ENCODE results near the gene EIF4G3.

EIF4G3 gene

DNA sequence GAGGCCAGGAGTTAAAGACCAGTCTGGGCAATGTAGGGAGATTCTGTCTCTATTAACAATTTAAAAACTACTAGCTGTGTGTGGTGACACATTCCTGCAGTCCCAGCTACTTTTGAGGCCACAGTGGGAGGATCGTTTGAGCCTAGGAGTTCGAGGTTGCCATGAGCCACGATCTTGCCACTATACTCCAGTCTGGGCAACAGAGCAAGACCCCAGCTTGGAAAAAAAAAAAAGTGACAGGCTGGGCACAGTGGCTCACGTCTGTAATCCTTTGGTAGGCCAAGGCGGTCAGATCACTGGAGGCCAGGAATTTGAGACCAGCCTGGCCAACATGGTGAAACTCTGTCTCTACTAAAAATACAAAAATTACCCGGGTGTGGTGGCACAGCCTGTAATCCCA lies 416.4 kb downstream of the EIF4G3 start:
- H3K4me3 ChIP-seq (IDR thresholded peaks at IDR 0.05; ENCODE audit: insufficient read depth, low read depth, low read length): no peak overlapping the region
- no peak overlapping the region for H3K9ac ChIP-seq
- peaks cover 5% of the 10 kb centered on the region for H3K4me1 ChIP-seq (ENCODE audit: low read depth, poor library complexity, severe bottlenecking)
- no peaks in the 10 kb centered on the region for H3K27me3 ChIP-seq (ENCODE audit: insufficient read depth, low read depth)
- no peaks in the 10 kb centered on the region; the same call in 1 of the 2 replicates for H3K79me2 ChIP-seq (ENCODE audit: insufficient read depth, low read depth)
- H3K36me3 ChIP-seq (ENCODE audit: insufficient read depth): peaks cover 30% of the 10 kb centered on the region; the same call in 1 of the 2 replicates
- H3K4me2 ChIP-seq: no peak overlapping the region
- H3K27ac ChIP-seq: no peak overlapping the region
- TF ChIP-seq CTCF (conservative IDR thresholded peaks at IDR 0.05; ENCODE audit: low read depth, low read length): no peak
- no peaks in the 10 kb centered on the region for H4K20me1 ChIP-seq (ENCODE audit: insufficient read depth)
- no peak overlapping the region for H2AFZ ChIP-seq (ENCODE audit: low read depth)
